ENCODE measurements around the gene ZNF777. TPM values are rescaled to one million over a fixed set of nuclear protein-coding genes. Genes with fewer than 3 reads are reported as not detected.

Gene ZNF777
- polyA plus RNA-seq, 1 donor from 2014 or later, result 6.1 TPM

DNA sequence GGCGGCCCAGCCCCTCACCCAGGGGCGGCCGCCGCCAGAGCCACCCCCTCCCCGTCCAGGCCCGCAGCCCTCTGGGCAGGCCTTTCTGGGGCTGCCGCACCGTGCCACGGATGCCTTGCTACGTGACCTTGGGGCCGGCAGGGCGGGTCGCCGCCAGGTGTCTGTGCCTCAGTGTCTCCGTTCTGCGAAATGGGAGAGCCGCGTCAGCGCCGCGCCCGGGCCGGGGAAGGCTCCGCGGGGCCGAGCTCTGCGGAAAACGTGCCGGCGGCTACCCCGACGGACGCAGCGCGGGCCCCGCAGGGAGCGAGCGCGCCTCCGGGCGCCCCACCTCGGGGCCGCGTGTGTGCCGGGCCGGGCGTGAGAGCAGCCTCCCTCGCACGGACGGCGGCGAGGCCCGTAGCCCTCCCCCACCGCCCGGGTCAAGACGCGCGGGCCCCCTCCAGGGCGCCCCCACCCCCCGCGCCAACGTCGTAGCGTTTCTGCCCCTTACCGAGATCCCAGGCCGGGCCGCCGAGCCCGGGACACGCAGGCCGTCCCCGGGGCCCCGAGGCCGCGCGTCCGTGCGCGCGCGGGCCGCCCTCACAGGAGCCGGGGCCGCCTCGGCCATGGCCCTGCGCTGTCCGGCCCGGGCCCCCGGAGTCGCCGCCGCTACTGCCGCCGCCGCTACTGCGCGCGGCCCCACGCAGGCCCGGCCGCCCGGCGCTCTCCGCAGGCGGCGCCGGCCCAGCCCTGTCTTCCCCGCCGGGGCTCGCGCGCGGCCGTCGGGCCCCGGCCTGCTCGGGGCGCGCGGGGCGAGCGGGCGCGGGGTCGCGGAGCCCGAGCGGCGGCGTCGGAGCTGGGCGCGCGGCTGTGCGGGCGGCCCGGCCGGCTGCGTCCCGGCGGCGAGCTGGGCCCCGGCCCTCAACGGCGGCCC, 1.1 kb downstream of the ZNF777 start:
- Histone ChIP-seq H3K27me3 (ENCODE audit: insufficient read depth, low read depth, low read length) (no peaks in the 10 kb centered on the region), H3K9me2 (ENCODE audit: insufficient read depth, low read length) (no peaks in the 10 kb centered on the region), H3K79me2 (replicated peaks; ENCODE audit: insufficient read depth, low read length) (peaks cover 28% of the 10 kb centered on the region), H3K27ac (ENCODE audit: low read length) (no peak overlapping the region), H2AFZ (ENCODE audit: low read depth, low read length) (no peak overlapping the region), H3K9ac (ENCODE audit: low read length) (peak overlapping the region; percentile 76), H3K9me3 (ENCODE audit: low read length) (no peaks in the 10 kb centered on the region), H3K4me3 (ENCODE audit: low read length) (peak overlapping the region; percentile 78), H3F3A (ENCODE audit: insufficient read depth, low read length, poor library complexity, severe bottlenecking) (peaks cover 3% of the 10 kb centered on the region), H4K20me1 (ENCODE audit: insufficient read depth) (no peaks in the 10 kb centered on the region), H3K36me3 (ENCODE audit: insufficient read depth, low read length) (no peaks in the 10 kb centered on the region), H3K4me2 (ENCODE audit: low read length) (no peak overlapping the region)
- TF ChIP-seq EP300 (conservative IDR thresholded peaks at IDR 0.05; ENCODE audit: poor library complexity, severe bottlenecking), result no peak
- no peak for TF ChIP-seq TAF1 (IDR thresholded peaks at IDR 0.05; ENCODE audit: low read depth)
- TF ChIP-seq SMC3 (conservative IDR thresholded peaks at IDR 0.05; ENCODE audit: poor library complexity), result no peak
- TF ChIP-seq POLR2AphosphoS5 (IDR thresholded peaks at IDR 0.05), result no peak
- no peak for TF ChIP-seq MXI1 (conservative IDR thresholded peaks at IDR 0.05; ENCODE audit: poor library complexity, severe bottlenecking)
- TF ChIP-seq, protein P1, sequence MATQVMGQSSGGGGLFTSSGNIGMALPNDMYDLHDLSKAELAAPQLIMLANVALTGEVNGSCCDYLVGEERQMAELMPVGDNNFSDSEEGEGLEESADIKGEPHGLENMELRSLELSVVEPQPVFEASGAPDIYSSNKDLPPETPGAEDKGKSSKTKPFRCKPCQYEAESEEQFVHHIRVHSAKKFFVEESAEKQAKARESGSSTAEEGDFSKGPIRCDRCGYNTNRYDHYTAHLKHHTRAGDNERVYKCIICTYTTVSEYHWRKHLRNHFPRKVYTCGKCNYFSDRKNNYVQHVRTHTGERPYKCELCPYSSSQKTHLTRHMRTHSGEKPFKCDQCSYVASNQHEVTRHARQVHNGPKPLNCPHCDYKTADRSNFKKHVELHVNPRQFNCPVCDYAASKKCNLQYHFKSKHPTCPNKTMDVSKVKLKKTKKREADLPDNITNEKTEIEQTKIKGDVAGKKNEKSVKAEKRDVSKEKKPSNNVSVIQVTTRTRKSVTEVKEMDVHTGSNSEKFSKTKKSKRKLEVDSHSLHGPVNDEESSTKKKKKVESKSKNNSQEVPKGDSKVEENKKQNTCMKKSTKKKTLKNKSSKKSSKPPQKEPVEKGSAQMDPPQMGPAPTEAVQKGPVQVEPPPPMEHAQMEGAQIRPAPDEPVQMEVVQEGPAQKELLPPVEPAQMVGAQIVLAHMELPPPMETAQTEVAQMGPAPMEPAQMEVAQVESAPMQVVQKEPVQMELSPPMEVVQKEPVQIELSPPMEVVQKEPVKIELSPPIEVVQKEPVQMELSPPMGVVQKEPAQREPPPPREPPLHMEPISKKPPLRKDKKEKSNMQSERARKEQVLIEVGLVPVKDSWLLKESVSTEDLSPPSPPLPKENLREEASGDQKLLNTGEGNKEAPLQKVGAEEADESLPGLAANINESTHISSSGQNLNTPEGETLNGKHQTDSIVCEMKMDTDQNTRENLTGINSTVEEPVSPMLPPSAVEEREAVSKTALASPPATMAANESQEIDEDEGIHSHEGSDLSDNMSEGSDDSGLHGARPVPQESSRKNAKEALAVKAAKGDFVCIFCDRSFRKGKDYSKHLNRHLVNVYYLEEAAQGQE (IDR thresholded peaks at IDR 0.05; ENCODE audit: borderline replicate concordance), result no peak
- TF ChIP-seq RAD21 (conservative IDR thresholded peaks at IDR 0.05), result no peak
- no peak for TF ChIP-seq EZH2 (IDR thresholded peaks at IDR 0.05; ENCODE audit: borderline replicate concordance, insufficient read depth, low read length, poor library complexity, severe bottlenecking)
- TF ChIP-seq, protein P2, sequence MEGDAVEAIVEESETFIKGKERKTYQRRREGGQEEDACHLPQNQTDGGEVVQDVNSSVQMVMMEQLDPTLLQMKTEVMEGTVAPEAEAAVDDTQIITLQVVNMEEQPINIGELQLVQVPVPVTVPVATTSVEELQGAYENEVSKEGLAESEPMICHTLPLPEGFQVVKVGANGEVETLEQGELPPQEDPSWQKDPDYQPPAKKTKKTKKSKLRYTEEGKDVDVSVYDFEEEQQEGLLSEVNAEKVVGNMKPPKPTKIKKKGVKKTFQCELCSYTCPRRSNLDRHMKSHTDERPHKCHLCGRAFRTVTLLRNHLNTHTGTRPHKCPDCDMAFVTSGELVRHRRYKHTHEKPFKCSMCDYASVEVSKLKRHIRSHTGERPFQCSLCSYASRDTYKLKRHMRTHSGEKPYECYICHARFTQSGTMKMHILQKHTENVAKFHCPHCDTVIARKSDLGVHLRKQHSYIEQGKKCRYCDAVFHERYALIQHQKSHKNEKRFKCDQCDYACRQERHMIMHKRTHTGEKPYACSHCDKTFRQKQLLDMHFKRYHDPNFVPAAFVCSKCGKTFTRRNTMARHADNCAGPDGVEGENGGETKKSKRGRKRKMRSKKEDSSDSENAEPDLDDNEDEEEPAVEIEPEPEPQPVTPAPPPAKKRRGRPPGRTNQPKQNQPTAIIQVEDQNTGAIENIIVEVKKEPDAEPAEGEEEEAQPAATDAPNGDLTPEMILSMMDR (IDR thresholded peaks at IDR 0.05; ENCODE audit: poor library complexity, severe bottlenecking), result no peak

DNA sequence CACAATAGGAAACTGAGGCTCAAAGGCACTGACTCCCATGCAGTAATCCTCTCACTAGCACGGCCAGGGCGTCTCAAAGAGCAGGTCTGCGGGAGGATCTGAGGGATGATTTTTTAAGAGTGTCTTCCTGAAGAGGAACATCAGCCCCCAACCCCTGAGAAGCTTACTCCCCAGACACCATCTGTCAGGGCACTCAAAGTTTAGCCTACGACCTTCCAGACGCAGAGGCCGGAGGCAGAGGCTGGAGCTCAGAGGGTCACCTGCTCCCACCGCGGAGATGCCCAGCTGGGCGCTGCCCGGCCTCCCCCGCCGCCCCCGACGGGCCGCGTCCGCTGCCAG, 1.7 kb downstream of the ZNF777 start:
- no peak overlapping the region for H2AFZ ChIP-seq (ENCODE audit: low read depth, low read length)
- H4K20me1 ChIP-seq (ENCODE audit: insufficient read depth), result no peaks in the 10 kb centered on the region
- H3K27ac ChIP-seq (ENCODE audit: low read length), result no peak overlapping the region
- peaks cover 28% of the 10 kb centered on the region for H3K79me2 ChIP-seq (replicated peaks; ENCODE audit: insufficient read depth, low read length)
- no peaks in the 10 kb centered on the region for H3K27me3 ChIP-seq (ENCODE audit: insufficient read depth, low read depth, low read length)
- peak overlapping the region; percentile 62 for H3K4me3 ChIP-seq (ENCODE audit: low read length)
- H3K36me3 ChIP-seq (ENCODE audit: insufficient read depth, low read length), result no peaks in the 10 kb centered on the region
- H3K9me3 ChIP-seq (ENCODE audit: low read length), result no peaks in the 10 kb centered on the region
- peaks cover 3% of the 10 kb centered on the region for H3F3A ChIP-seq (ENCODE audit: insufficient read depth, low read length, poor library complexity, severe bottlenecking)
- TF ChIP-seq RAD21 (conservative IDR thresholded peaks at IDR 0.05) (no peak), EZH2 (IDR thresholded peaks at IDR 0.05; ENCODE audit: borderline replicate concordance, insufficient read depth, low read length, poor library complexity, severe bottlenecking) (no peak), POLR2AphosphoS5 (IDR thresholded peaks at IDR 0.05) (no peak), SMC3 (conservative IDR thresholded peaks at IDR 0.05; ENCODE audit: poor library complexity) (no peak), TAF1 (IDR thresholded peaks at IDR 0.05; ENCODE audit: low read depth) (no peak), MXI1 (conservative IDR thresholded peaks at IDR 0.05; ENCODE audit: poor library complexity, severe bottlenecking) (no peak), EP300 (conservative IDR thresholded peaks at IDR 0.05; ENCODE audit: poor library complexity, severe bottlenecking) (no peak)
- TF ChIP-seq, protein P2 (IDR thresholded peaks at IDR 0.05; ENCODE audit: poor library complexity, severe bottlenecking), result no peak
- TF ChIP-seq, protein P1 (IDR thresholded peaks at IDR 0.05; ENCODE audit: borderline replicate concordance), result no peak
- H3K9ac ChIP-seq (ENCODE audit: low read length), result peak overlapping the region; percentile 63
- H3K9me2 ChIP-seq (ENCODE audit: insufficient read depth, low read length), result no peaks in the 10 kb centered on the region
- H3K4me2 ChIP-seq (ENCODE audit: low read length), result no peak overlapping the region
